Stimulated activated CD4-positive, alpha-beta T cell treated with anti-CD3 and anti-CD28 coated beads, Interleukin-4, amount 100 ng/mL, for 48 hours (primary cell): ENCODE results near the gene IFI27L1.
"Not testable (repeated sequence)": the region's sequence is repeated elsewhere in the genome, so short reads cannot be mapped to it uniquely, and the experiment has no call there.

Experiments used
- DNase-seq, 2 donors: peaks; one replicate each; pipeline ENCODE4 v3.0.0-alpha.2; 2020; ENCODE audit warnings: low read depth in 2 of 2

Gene IFI27L1

DNA sequence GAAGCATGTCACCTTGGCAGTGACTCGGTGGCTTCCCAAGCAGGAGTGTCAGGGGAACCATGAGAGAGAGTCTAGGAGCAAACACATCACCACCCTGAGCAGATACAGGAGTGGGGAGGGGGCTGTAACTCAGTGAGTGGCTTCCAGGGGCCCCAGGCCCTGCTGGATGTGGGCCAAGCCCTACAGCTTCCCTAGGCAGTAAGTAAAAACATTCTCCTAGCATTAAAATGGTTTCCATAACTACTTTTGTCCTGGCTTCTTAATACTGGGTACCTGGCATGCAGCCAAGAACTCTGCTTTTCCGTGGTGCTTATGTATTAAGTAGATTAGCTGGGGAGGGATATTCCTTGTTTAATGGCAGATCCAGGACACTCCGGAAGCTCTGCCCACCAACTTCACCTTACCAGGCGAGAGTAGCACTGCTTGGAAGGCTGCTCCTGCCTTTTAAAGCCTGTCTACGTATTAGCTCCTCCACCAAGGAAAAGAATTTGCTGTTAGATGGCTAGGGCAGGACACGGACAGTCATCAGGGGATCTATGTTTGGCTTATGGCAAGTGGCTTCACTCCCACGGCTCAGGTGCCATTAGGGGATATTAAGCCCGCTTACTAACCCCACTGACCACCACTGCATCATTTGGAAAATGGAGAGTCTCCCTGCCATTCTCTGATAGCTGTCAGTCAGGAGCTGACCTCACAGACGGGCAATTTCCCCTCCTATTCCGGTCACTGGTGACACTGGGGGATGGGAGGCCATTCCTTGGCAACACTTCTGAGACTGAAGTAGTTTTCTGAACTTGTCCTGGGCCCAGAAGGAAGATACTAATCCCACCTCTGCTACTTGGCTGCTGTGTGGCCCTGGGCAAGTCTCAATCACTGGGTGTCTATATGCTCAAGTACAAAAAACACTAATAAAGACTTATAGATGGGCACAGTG is 32.2 kb upstream of the IFI27L1 start:
- no peak for DNase-seq

DNA sequence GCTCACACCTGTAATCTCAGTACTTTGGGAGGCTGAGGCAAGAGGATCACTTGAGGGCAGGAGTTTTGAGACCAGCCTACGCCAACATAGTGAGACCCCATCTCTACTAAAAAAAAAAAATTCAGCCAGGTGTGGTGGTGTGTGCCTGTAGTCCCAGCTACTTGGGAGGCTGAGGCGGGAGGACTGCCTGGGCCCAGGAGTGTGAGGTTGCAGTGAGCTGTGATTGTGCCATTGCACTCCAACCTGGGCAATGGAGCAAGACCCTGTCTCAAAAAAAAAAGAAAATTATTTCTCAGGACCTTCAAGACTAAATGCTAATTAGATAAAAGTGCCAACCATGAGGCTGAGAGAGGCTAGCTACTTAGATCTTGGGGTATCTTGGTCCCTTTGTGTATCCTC is 31.5 kb upstream of the IFI27L1 start:
- no peak for DNase-seq

DNA sequence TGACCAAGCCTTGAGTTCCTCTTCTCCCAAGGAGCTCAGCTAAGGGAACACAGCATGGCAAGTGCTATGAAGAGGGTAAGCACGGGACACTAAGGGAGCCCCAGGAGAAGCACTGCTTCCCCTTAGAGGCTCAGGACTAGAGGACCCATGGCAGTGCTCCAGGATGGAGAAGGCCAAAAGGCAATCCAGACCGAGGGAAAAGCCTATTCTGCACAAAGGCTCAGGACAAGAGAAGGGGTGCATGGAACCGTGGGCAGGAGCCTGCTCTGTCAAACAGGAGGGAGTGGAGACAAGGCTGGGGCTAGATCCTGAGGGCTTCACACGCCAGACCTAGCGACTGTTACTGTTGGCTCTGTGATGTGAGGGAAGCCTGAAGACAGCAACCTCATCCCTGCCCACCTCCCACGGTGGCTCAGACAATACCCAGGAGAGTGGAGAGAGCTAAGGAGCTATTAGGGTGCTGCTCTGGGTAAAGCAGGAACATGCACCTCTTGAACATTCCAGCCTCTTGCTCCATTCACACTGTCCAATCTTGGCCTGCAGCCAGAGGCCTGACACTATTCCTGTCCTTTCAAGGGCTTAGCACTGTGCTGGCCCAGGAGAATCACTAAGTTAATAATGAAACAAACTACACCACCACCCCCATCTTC is 30.8 kb upstream of the IFI27L1 start:
- DNase-seq = no peak

DNA sequence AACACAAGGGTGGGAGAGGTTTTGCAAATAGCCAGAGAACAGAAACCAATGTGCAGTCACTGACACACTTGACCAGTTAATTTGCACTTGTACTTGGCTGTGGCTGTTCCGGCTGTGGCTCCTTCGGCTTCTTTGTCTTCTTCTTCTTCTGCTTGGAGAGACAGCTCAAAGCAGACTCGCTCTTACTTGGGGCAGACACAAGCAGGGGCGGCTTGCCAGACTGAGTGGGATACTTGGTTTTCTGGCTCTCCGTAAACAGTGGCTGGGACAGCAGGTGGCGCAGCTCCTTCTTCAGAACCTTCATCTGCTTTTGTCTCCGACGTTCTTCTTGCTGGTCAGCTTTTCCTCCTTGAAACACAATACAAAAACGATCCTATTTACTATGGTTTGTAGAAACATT is 30.0 kb upstream of the IFI27L1 start:
- DNase-seq = no peak

DNA sequence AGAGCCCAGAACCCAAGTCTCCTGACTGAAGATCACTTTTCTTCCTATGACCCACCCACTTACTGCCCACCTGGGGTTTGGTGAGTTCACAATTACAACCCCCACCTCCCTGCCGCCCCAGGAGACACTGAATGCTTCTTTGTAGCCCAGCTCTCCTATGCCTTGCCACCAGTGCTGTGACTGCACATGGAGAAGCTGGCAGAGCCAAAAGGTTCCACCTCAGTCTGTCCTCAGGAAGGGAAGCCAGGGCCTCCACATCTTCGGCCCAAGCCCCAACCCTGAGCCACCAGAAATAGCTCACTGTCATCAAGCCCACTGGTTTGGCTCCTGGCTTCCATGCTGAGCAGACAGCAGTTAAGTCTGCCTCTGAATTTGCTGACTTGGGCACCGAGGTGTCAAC is 29.3 kb upstream of the IFI27L1 start:
- DNase-seq = no peak

DNA sequence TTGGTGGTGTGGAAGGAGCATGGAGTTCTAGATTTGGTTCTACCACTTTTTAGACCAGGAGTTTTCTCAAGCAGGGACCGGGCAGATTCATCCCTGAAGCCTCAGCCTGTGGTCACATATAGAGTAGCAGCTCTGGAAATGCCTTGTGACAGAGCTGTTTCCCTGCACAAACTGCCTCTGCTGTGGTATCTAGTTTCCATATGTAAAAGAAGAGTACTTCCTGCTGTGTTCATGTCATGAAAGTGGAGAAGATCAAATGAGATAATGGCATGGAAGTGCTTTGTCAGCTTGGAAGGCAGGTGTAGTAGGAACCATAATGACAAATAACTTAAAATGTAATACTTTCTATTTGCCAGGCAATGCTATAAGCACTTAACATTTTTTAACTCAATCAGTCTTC is 28.9 kb upstream of the IFI27L1 start:
- DNase-seq = no peak

DNA sequence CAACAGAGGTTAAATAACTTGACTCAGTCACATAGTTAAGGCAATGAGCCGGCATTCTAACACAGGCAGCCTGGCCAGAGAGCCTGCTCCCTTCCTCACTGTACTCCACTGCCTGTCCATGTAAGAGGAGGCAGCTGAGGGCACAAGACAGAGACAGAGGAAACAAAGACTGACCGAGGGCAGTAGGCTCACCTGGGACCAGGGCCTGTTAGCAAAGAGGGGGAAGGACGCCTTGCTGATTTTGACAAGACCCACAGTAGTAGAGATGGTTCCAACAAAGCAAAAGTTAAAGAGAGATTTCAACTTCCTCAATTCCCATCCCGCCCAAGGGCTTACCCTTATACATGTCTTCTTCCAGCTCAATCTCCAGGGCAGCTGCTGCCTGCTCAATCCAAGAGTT is 28.4 kb upstream of the IFI27L1 start:
- no peak for DNase-seq

DNA sequence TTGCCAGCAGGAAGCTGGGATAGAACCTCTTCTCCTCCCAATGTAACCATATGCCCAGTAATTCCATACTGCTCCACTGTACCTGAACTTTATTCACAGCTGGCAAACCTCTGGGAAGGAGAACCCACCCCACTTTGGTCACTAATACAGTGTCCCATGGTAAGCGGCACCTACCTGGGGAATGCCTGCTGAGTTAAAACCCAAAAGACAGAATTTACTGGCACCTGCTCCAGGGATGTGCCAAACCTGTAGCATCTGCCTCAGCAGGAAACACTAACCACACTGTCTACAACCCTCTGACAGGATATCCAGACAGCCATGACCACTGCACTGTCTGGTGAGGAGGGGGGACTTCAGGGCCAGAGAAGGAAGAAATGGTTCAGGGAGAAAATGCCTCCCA is 26.7 kb upstream of the IFI27L1 start:
- no peak for DNase-seq

DNA sequence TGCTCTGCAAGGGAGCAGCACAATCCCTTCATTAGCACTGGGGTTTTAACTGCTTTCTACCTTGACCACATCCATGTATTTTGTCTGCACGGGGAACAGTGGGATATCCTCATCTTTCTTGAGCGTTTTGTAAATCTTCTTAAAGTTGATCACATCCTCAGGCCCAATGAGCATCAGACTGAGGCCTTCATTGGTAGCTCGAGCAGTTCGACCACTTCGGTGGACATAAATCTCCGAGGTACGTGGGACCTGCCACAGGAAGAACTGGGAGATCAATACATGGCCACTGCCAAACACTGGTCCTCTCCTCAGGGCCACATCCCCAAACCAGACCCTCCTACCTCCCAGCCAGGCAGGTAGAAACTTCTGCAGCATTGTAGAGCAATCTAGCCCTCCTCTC is 26.2 kb upstream of the IFI27L1 start:
- no peak for DNase-seq

DNA sequence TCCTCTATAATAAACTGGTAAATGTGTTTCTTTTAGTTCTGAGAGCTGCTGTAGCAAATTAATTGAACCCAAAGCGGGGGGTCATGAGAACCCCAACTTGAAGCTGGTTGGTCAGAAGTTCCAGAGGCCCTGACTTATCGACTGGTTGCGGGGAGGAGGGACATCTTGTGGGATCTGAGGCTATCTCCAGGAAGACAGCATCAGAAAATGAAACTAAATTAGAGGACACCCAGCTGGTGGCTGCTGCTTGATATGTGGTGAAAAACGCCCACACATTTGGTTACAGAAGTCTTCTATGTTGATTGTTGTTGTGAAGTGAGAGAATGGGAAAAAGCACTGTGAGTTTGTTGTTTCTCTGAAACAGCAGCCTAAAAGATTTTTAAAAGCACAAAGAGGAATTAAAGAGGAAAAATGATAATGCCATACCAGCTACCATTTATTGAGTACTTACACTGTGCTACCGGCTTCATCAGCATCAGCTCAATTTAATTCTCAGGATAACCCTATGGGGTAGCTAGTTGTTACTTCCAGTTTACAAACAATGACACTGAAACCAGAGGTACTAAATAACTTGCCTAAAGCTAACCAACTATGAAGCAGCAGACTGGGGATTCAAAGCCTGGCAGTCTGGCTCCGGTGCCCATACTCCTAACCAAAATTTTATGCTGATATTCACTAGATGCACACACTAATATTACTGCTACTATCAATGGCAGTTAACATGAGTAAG is 24.4 kb upstream of the IFI27L1 start:
- no peak for DNase-seq

DNA sequence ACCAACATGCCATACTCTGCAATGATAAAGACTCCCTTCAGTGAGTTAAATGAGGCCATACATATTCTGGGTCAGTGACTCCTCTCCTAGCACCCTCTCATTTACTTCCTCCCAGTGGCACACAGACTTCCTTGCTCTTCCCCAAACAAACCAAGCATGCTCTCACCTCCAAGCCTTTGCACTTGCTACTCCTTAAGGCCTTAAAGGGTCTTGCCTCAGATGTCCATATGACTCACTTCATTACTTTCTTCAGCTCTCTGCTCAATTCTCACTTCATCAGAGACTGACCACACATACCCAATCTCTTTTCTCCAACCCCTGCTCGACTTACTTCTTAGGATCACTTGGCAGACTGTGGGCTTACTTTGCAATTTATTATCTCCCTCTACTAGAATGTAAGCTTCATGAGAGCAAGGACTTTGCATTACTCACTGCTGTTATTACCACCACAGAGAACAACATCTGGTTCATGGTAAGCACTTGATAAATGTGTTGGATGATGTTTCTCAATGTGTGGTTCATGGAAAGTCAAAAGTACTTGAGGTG is 22.9 kb upstream of the IFI27L1 start:
- no peak for DNase-seq

DNA sequence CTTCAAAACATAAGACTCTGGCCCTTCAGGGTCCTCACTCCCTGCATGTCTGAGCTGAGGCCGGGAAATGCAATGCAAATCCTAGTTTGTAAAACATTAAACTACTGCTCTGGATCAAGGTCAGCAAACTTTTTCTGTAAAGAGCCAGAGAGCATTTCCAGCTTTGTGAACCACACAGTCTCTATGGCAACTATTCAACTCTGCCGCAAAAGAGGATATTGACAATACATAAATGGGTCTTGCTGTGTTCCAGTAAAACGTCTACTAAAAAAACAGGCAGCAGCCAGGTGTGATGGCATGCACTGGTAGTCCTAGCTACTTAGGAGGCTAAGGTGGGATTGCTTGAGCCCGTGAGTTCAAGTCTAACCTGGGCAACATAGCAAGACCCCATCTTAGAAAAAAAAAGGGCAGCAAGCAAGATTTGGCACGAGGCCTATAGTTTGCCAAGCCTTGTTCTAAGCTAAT is 22.4 kb upstream of the IFI27L1 start:
- DNase-seq = no peak

DNA sequence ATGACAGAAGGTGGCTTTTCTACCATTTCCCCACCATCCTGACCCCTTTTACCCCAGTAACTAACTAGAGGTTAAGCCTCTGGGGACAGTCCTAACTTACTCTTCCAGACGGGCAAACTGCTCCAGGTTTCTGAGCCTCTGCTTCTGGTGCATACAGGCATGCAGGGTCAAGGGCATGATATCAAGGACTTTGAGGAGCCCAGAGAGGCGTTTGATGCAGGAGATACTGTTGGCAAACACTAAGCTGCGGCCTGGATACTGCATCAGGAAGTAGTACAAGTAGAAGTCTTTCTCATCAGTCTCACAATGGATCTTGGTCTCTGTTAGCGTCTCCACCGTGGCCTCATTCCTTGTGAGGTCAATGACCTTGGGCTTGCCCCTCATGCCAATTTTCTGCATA is 21.1 kb upstream of the IFI27L1 start:
- no peak for DNase-seq

DNA sequence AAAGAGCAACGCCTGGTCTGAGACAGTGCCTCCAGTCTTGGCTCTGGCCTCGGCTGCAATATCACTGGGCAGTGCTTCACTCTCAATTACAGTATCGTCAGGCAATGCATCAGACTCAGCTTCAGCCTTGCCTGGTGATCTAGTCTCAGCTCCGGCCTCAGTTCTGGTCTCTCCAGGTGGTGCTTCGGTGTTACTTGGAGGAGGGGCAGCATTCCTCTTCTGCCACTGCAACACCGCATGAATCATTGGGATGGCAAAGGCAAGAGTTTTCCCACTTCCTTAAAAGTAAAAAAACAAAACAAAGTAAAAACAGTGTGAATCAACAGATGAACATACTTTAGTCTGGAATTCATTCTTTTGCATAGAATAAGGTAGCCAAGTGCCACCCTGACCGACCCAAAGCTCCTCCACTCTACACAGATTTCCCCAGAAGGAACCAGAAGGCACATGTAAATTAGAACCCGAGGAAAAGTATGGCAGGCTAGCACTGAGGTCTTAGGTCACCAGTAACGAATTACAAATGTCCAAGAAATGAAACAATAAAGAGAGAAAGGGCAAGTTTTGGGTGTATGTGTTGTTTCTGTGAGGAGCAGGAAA is 18.7 kb upstream of the IFI27L1 start:
- no peak for DNase-seq

DNA sequence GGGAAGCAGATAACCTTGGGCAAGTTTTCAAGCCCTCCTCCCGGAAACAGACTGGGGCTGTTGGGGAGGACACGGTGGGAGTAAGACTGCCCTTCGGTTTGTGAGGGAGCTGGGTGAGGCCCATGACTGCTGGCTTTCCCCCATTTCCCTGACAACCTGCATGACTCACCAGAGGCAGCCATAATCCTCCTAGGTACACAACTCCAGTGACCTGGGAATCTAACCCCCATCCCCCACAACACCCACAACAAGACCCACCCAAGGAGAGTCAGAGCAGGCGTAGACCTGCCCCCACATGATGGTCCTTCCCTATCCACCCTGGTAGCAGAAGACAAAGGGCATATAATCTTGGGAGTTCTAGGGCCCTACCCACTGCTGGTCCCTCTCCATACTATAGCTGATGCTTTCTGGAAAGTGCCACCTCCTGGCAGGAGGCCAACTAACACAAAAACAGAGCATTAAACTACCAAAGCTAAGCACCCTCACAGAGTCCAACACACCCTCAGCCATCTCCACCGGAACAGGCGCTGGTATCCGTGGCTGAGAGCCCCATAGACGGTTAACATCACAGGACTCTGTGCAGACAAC is 14.9 kb upstream of the IFI27L1 start:
- no peak for DNase-seq

DNA sequence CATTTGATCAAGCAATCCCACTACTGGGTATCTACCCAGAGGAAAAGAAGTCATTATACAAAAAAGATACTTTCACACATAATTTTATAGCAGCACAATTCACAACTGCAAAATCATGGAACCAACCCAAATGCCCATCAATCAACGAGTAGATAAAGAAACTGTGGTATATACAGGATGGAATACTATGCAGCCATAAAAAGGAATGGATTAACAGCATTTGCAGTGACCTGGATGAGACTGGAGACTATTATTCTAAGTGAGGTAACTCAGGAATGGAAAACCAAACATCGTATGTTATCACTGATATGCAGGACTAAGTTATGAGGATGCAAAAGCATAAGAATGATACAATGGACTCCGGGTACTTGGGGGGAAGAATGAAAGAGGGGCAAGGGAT is 9.0 kb upstream of the IFI27L1 start:
- DNase-seq = not testable (repeated sequence)

DNA sequence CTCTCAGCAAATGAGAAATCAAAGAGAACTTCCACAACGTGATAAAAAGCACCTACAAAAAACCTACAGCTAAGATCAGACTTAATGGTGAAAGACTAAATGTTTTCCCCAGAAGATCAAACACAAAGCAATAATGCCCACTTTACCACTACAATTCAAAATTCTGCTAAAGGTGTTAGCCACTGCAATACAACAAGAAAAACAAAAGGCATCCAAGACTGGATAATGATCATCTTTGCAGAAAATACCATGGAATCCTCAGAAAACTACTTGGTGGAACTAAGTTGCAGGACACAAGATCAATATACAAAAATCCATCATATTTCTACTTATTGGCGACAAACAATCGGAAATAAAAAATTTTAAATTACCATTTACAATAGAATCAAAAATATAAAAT is 6.6 kb upstream of the IFI27L1 start:
- DNase-seq = no peak

DNA sequence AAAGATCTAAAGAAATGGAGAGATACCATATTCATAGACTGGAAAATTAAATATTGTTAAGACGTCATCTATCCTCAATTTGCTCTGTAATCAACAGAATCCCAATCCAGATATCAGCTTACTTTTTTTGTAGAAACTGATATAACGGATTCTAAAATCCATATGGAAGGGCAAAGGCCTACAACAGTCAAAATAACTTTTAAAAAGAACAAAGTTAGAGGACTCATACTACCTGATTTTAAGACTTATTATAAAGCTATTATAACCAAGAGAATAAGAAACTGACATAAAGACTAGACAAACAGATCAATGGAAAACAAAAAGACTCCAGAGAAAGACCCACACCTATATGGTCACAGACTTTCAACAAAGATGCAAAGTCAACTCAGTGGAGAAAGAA is 6.1 kb upstream of the IFI27L1 start:
- no peak for DNase-seq

DNA sequence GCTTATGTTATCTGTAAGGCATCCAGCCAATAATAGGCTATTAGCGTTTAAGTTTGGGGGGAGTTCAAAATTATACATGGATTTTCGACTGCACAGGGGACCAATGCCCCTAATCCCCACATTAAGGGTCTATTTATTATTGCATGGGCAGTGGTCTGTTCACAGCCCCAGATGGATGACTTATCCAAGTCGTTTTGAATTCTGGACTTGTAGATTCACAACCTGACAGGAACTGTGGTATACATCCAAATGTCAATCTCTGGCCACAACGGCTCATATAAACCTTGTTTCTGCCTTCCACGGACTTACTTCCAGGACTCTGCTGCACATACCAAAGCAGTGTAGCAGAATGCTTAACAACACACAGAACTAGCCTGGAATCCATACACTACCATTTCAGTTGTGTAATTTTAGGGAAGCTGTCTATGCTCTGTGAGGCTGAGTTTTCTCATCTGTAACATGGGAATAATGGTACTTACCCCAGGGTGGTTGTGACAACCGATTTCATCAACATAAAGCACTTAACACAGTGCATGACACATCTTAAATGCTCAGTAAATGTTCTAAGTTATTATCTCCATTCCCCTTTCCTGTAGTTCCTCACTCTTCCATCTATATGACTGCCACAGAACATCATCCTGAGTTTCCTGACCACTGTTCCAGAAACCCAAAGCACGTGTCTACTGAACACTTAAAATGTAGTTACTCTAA is 3.8 kb upstream of the IFI27L1 start:
- DNase-seq = no peak

DNA sequence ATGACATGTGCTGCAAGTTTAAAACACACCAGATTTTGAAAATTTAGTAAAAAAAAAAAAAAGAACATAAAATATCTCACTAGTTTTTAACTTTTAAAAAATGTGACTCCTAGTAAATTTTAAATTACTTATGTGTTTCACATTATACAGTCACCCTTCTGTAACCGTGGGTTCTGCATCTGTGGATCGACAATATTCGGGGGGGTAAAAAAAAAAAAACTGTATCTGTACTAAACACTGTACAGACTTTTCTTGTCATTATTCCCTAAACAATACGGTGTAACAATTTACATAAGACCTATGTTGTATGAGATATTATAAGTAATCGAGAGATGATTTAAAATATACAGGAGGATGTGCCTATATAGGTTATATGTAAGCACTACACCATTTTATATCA is 3.3 kb upstream of the IFI27L1 start:
- DNase-seq = no peak
